GM12878 (cell line): ENCODE data around the gene INF2. TPM values are rescaled to one million over a fixed set of nuclear protein-coding genes. Genes with fewer than 3 reads are reported as not detected.

ENCODE experiments used
- ATAC-seq: fragments of 200-7000 bp; cut with Tn5 transposase; 3 replicates; pipeline ENCODE4 v1.9.1; 2020; ENCODE audit warnings: mild to moderate bottlenecking, moderate library complexity
- BruUV-seq: library from RNA; stranded (reverse); fragments of 400-500 nt; replicated peaks from 2 replicates; lab custom pipeline; 2021; lab: Mats Ljungman, UMichigan
- CTCF ChIA-PET: fragments of 300-600 bp; sonication (Branson Sonifier 250); formaldehyde crosslinking; extraction: SDS; loops from one replicate; lab custom pipeline; 2021; ENCODE audit warnings: inconsistent platforms; lab: Yijun Ruan, JAX
- POLR2A ChIA-PET: fragments of 350-600 bp; formaldehyde crosslinking; extraction: SDS; loops from one replicate; lab custom pipeline; 2021; ENCODE audit warnings: inconsistent platforms; lab: Charles Lee
- RAD21 ChIA-PET: fragments of 300-600 bp; sonication (Branson Sonifier 250); formaldehyde crosslinking; loops from one replicate; lab custom pipeline; 2023; ENCODE audit warnings: antibody characterized with exemption; ENCODE audit not compliant: unreplicated experiment; lab: Charles Lee
- SMC1A ChIA-PET: fragments of 300-600 bp; sonication (Branson Sonifier 250); formaldehyde crosslinking; loops from one replicate; lab custom pipeline; 2023; ENCODE audit not compliant: unreplicated experiment, uncharacterized antibody; lab: Charles Lee
- DNase-seq: peaks from one replicate; pipeline ENCODE4 v3.0.0-alpha.2; 2011; ENCODE audit warnings: low read depth, low spot score
- FAIRE-seq: peaks from 3 replicates; lab custom pipeline; 2011; peaks lifted over from hg19 to GRCh38; lab: Jason Lieb, UNC
- H2AFZ ChIP-seq: 2 replicates; pipeline ENCODE4 v1.6.0; 2011; ENCODE audit warnings: low read depth, low read length, control low read depth; ENCODE audit not compliant: control insufficient read depth
- H3K27ac ChIP-seq: 2 replicates; pipeline ENCODE4 v1.5.1; 2011; ENCODE audit warnings: control low read depth; ENCODE audit not compliant: control insufficient read depth, insufficient read depth
- H3K27me3 ChIP-seq, 2 experiments: replicated peaks in 1 of 2; 2 replicates each; pipeline versions ENCODE4 v1.6.0 to v1.6.1; 2011; ENCODE audit warnings: low read length in 1 of 2; ENCODE audit not compliant: control insufficient read depth in 2 of 2, insufficient read depth in 2 of 2
- H3K36me3 ChIP-seq, 2 experiments: 2 replicates each; pipeline ENCODE4 v1.5.1; 2011; ENCODE audit warnings: low read length in 1 of 2; ENCODE audit not compliant: control insufficient read depth in 2 of 2, insufficient read depth in 2 of 2
- H3K4me1 ChIP-seq: 2 replicates; pipeline ENCODE4 v1.6.1; 2011; ENCODE audit warnings: mild to moderate bottlenecking, low read length, moderate library complexity, mixed read lengths; ENCODE audit not compliant: control insufficient read depth, insufficient read depth
- H3K4me2 ChIP-seq: 2 replicates; pipeline ENCODE4 v1.6.0; 2011; ENCODE audit warnings: control low read depth; ENCODE audit not compliant: control insufficient read depth, insufficient read depth
- H3K4me3 ChIP-seq: fragments of 200-600 bp; sonication (generic); 2 replicates; pipeline ENCODE4 v1.5.1; 2016
- H3K79me2 ChIP-seq: 2 replicates; pipeline ENCODE4 v1.6.0; 2011; ENCODE audit warnings: low read length; ENCODE audit not compliant: control insufficient read depth, insufficient read depth
- H3K9ac ChIP-seq: 2 replicates; pipeline ENCODE4 v1.8.0; 2011; ENCODE audit warnings: low read length, control low read depth, mixed read lengths; ENCODE audit not compliant: control insufficient read depth, insufficient read depth
- H3K9me3 ChIP-seq: replicated peaks from 3 replicates; pipeline ENCODE4 v1.5.1; 2011; ENCODE audit warnings: mild to moderate bottlenecking, low read length; ENCODE audit not compliant: control insufficient read depth, insufficient read depth
- H4K20me1 ChIP-seq: 2 replicates; pipeline ENCODE4 v1.6.0; 2011; ENCODE audit not compliant: control insufficient read depth, insufficient read depth
- MYC ChIP-seq: IDR thresholded peaks from 2 replicates; pipeline ENCODE4 v1.6.1; 2011; ENCODE audit warnings: mild to moderate bottlenecking, low read length, moderate library complexity, inconsistent platforms; ENCODE audit not compliant: insufficient read depth, insufficient replicate concordance, insufficient read length, severe bottlenecking
- POLR2A ChIP-seq: IDR thresholded peaks from 2 replicates; pipeline ENCODE4 v1.6.1; 2011; ENCODE audit warnings: low read depth, mild to moderate bottlenecking, low read length
- RUNX3 ChIP-seq: IDR thresholded peaks from 2 replicates; pipeline ENCODE4 v1.6.1; 2012; ENCODE audit warnings: low read length, inconsistent platforms
- ZNF687 ChIP-seq: fragments of 450-650 bp; IDR thresholded peaks from 2 replicates; pipeline ENCODE4 v1.6.1; 2017; ENCODE audit warnings: mild to moderate bottlenecking, moderate library complexity
- WGBS: methylation state at CpG from one replicate; pipeline ENCODE4 v1.1.6; 2016; ENCODE audit warnings: low lambda C conversion rate; ENCODE audit not compliant: insufficient replicate concordance, insufficient coverage; ENCODE audit errors: missing lambda C conversion rate; 5-methylcytosine and 5-hydroxymethylcytosine counted together
- in situ Hi-C: fragments of 300-500 bp; cut with MboI; formaldehyde crosslinking; loops from 9 replicates; pipeline ENCODE4 v1.14.3; 2018; ENCODE audit warnings: mixed read lengths
- intact Hi-C: fragments of 100-400 bp; cut with micrococcal nuclease; formaldehyde crosslinking; loops from one replicate; pipeline ENCODE4 v1.14.2; 2022; ENCODE audit not compliant: unreplicated experiment
- polyA plus RNA-seq, 11 experiments: library from polyadenylated mRNA; depleted of rRNA in 4 of 11; unstranded in 6 of 11; stranded (reverse) in 5 of 11; fragments of >200 nt; fragmentation: Nextera tagmentation in 4 of 11; fragmentation: Illumina TruSeq in 1 of 11; extraction: Ambion mirVana in 4 of 11; extraction: Trizol in 1 of 11; gene quantifications; 1 replicate in 1 of 11; 2 replicates in 10 of 11; pipeline versions ENCODE4 v1.2.1 to v1.2.3, GENCODE V29; 2011 to 2016; ENCODE audit warnings: inconsistent platforms in 2 of 11, missing spikeins in 2 of 11, low read depth in 1 of 11
- total RNA-seq, 4 experiments: library from RNA; depleted of rRNA in 3 of 4; stranded (reverse); fragments of >200 nt in 3 of 4; fragmentation: Illumina TruSeq in 1 of 4; extraction: Trizol in 1 of 4; gene quantifications; 2 replicates each; pipeline versions ENCODE4 v1.2.1 to v1.2.3, GENCODE V29; 2013 to 2021

Gene INF2
- total and polyA plus RNA-seq, 10 of the 15 experiments (the other 5 are each of a cell fraction or from before 2014, with no cell fraction given): 0.72 to 43.2 (median 8.3) TPM

- Histone ChIP-seq H3K27ac (peak overlapping the region; percentile 61), H3K9me3 (no peaks in the 10 kb centered on the region), H4K20me1 (no peaks in the 10 kb centered on the region; the same call in 1 of the 2 replicates), H2AFZ (peak overlapping the region; percentile 47; the same call in 1 of the 2 replicates), H3K4me1 (peaks cover 22% of the 10 kb centered on the region), H3K4me3 (no peak overlapping the region), H3K9ac (peak overlapping the region; percentile 50; the same call in 1 of the 2 replicates), H3K79me2 (peaks cover 28% of the 10 kb centered on the region), H3K4me2 (peak overlapping the region; percentile 44; the same call in 1 of the 2 replicates), H3K36me3 (peaks cover 0 to 2% of the 10 kb centered on the region in 2 experiments; a peak in 2 of 4 replicates), H3K27me3 (no peaks in the 10 kb centered on the region)
- ChIA-PET POLR2A (no interaction called here), SMC1A (interaction anchor here (1.1 kb wide), 2 partner anchors 10 to 37 kb away, joined by 3 read pairs; no protein-coding TSS in a partner anchor), RAD21 (no interaction called here), CTCF (interaction anchor here (0.7 to 2.1 kb wide), 3 partner anchors 30 to 232 kb away, joined by 3 to 4 read pairs (median 3); no protein-coding TSS in a partner anchor)
- in situ Hi-C loops: no loop called here
- BruUV-seq: no TSS peak
- WGBS: 52% methylated on average over 16 of the region's 19 CpGs
- no peak for TF ChIP-seq MYC
- TF ChIP-seq RUNX3: peak; percentile 22; the same call in 1 of the 2 replicates
- no peak for TF ChIP-seq POLR2A
- TF ChIP-seq ZNF687: peak; percentile 19; the same call in 1 of the 2 replicates
- FAIRE-seq: no peak
- intact Hi-C loops: no loop called here
- ATAC-seq: peak; percentile 75
- no peak for DNase-seq
These were observed 5.7 kb downstream of the INF2 start for GRCh38 chr14:104694991-104695659.
